Measurements from ENCODE around the gene G6PC1.
A peak's percentile ranks its signal among the peaks of the same experiment; 100 is the strongest.
"Not testable (repeated sequence)": the region's sequence is repeated elsewhere in the genome, so short reads cannot be mapped to it uniquely, and the experiment has no call there.

G6PC1 gene

GRCh38 chr17:42918902-42919521 is 18.4 kb downstream of the G6PC1 start:
- DNase-seq (ENCODE audit: low read depth in 1 of 2, low spot score in 1 of 2) = peak in 1 of 2 experiments; percentile 51
- no peak for TF ChIP-seq JUND (IDR thresholded peaks at IDR 0.05; ENCODE audit: low read depth)
- in situ Hi-C loops (cut with HindIII; ENCODE audit: low pct_unique_long_range_greater_than_20kb, low sequenced_read_pairs) = no loop called here

GRCh38 chr17:42919522-42920077 is 19.0 kb downstream of the G6PC1 start:
- in situ Hi-C loops (cut with HindIII; ENCODE audit: low pct_unique_long_range_greater_than_20kb, low sequenced_read_pairs); DNase-seq (ENCODE audit: low read depth in 1 of 2, low spot score in 1 of 2): not testable (repeated sequence)

GRCh38 chr17:42920106-42920900 is 19.7 kb downstream of the G6PC1 start:
- no peak for DNase-seq (ENCODE audit: low read depth in 1 of 2, low spot score in 1 of 2)
- in situ Hi-C loops (cut with HindIII; ENCODE audit: low pct_unique_long_range_greater_than_20kb, low sequenced_read_pairs) = no loop called here
- no peak for TF ChIP-seq JUND (IDR thresholded peaks at IDR 0.05; ENCODE audit: low read depth)

- DNase-seq (ENCODE audit: low read depth in 1 of 2, low spot score in 1 of 2) = no peak
- in situ Hi-C loops (cut with HindIII; ENCODE audit: low pct_unique_long_range_greater_than_20kb, low sequenced_read_pairs) = no loop called here
These were observed 20.3 kb downstream of the G6PC1 start for GRCh38 chr17:42920922-42921321.

GRCh38 chr17:42922294-42922693 is 21.7 kb downstream of the G6PC1 start:
- in situ Hi-C loops (cut with HindIII; ENCODE audit: low pct_unique_long_range_greater_than_20kb, low sequenced_read_pairs) = no loop called here
- no peak for TF ChIP-seq JUND (IDR thresholded peaks at IDR 0.05; ENCODE audit: low read depth)

More at GRCh38 chr17:42920922-42921321, 20.3 kb downstream of the G6PC1 start:
- no peak for TF ChIP-seq JUND (IDR thresholded peaks at IDR 0.05; ENCODE audit: low read depth)

GRCh38 chr17:42923472-42923871 is 22.9 kb downstream of the G6PC1 start:
- DNase-seq (ENCODE audit: low read depth in 1 of 2, low spot score in 1 of 2); in situ Hi-C loops (cut with HindIII; ENCODE audit: low pct_unique_long_range_greater_than_20kb, low sequenced_read_pairs): not testable (repeated sequence)

More at GRCh38 chr17:42922294-42922693, 21.7 kb downstream of the G6PC1 start:
- no peak for DNase-seq (ENCODE audit: low read depth in 1 of 2, low spot score in 1 of 2)

- no peak for TF ChIP-seq JUND (IDR thresholded peaks at IDR 0.05; ENCODE audit: low read depth)
- in situ Hi-C loops (cut with HindIII; ENCODE audit: low pct_unique_long_range_greater_than_20kb, low sequenced_read_pairs) = no loop called here
- no peak for DNase-seq (ENCODE audit: low read depth in 1 of 2, low spot score in 1 of 2)
These were observed 24.3 kb downstream of the G6PC1 start for GRCh38 chr17:42924891-42925290.

GRCh38 chr17:42928714-42929496 is 28.3 kb downstream of the G6PC1 start:
- in situ Hi-C loops (cut with HindIII; ENCODE audit: low pct_unique_long_range_greater_than_20kb, low sequenced_read_pairs) = no loop called here
- DNase-seq (ENCODE audit: low read depth in 1 of 2, low spot score in 1 of 2) = peak; percentile 55 to 81
- no peak for TF ChIP-seq JUND (IDR thresholded peaks at IDR 0.05; ENCODE audit: low read depth)

- DNase-seq (ENCODE audit: low read depth in 1 of 2, low spot score in 1 of 2) = no peak
- no peak for TF ChIP-seq JUND (IDR thresholded peaks at IDR 0.05; ENCODE audit: low read depth)
- in situ Hi-C loops (cut with HindIII; ENCODE audit: low pct_unique_long_range_greater_than_20kb, low sequenced_read_pairs) = no loop called here
These were observed 28.9 kb downstream of the G6PC1 start for GRCh38 chr17:42929497-42929844.

- TF ChIP-seq JUND (IDR thresholded peaks at IDR 0.05; ENCODE audit: low read depth) = no peak
- in situ Hi-C loops (cut with HindIII; ENCODE audit: low pct_unique_long_range_greater_than_20kb, low sequenced_read_pairs) = no loop called here
- peak; percentile 52 to 73 for DNase-seq (ENCODE audit: low read depth in 1 of 2, low spot score in 1 of 2)
These were observed 37.4 kb downstream of the G6PC1 start for GRCh38 chr17:42937712-42938596.

- DNase-seq (ENCODE audit: low read depth in 1 of 2, low spot score in 1 of 2) = no peak
- in situ Hi-C loops (cut with HindIII; ENCODE audit: low pct_unique_long_range_greater_than_20kb, low sequenced_read_pairs) = no loop called here
- no peak for TF ChIP-seq JUND (IDR thresholded peaks at IDR 0.05; ENCODE audit: low read depth)
These were observed 43.6 kb downstream of the G6PC1 start for GRCh38 chr17:42944211-42944610.

GRCh38 chr17:42946812-42947211 is 46.2 kb downstream of the G6PC1 start:
- no peak for TF ChIP-seq JUND (IDR thresholded peaks at IDR 0.05; ENCODE audit: low read depth)
- in situ Hi-C loops (cut with HindIII; ENCODE audit: low pct_unique_long_range_greater_than_20kb, low sequenced_read_pairs) = no loop called here
- DNase-seq (ENCODE audit: low read depth in 1 of 2, low spot score in 1 of 2) = no peak

All from T47D (cell line).